Natural killer cell (primary cell): ENCODE measurements around the gene CIROP. TPM values are rescaled to one million over a fixed set of nuclear protein-coding genes. Genes with fewer than 3 reads are reported as not detected.
A peak's percentile ranks its signal among the peaks of the same experiment; 100 is the strongest.

Experiments
- ATAC-seq, 3 donors: fragments of 150-1000 bp in 2 of 3; fragments of 200-7000 bp in 1 of 3; cut with Tn5 transposase; 1 replicate in 1 of 3; 2 replicates in 2 of 3; pipeline ENCODE4 v1.10.0; 2021; ENCODE audit warnings: mild to moderate bottlenecking in 2 of 3, moderate library complexity in 2 of 3
- DNase-seq, 2 donors: peaks; one replicate each; pipeline versions ENCODE4 v3.0.0 to v3.0.0-alpha.2; 2013 to 2021; ENCODE audit warnings: mixed read lengths in 1 of 2
- H3K27ac ChIP-seq: one replicate; pipeline ENCODE4 v1.5.1; 2013; ENCODE audit warnings: mild to moderate bottlenecking, low read length
- H3K27me3 ChIP-seq: one replicate; pipeline ENCODE4 v1.6.1; 2013; ENCODE audit warnings: low read length; ENCODE audit not compliant: control insufficient read depth, insufficient read depth
- H3K36me3 ChIP-seq: one replicate; pipeline ENCODE4 v1.6.1; 2013; ENCODE audit warnings: low read length; ENCODE audit not compliant: control insufficient read depth, insufficient read depth
- H3K4me1 ChIP-seq: one replicate; pipeline ENCODE4 v1.6.1; 2013; ENCODE audit warnings: low read length; ENCODE audit not compliant: control insufficient read depth, insufficient read depth
- H3K4me3 ChIP-seq: one replicate; pipeline ENCODE4 v1.5.1; 2013; ENCODE audit warnings: low read length
- H3K9me3 ChIP-seq: one replicate; pipeline ENCODE4 v1.6.1; 2013; ENCODE audit warnings: low read length; ENCODE audit not compliant: control insufficient read depth, insufficient read depth
- H3K27ac Mint-ChIP-seq, 2 donors: one replicate each; pipeline ENCODE4 v1.8.0; 2022; ENCODE audit warnings: mild to moderate bottlenecking in 2 of 2, mixed read lengths in 2 of 2, moderate library complexity in 1 of 2
- H3K27me3 Mint-ChIP-seq, 2 donors: one replicate each; pipeline ENCODE4 v1.8.0; 2022; ENCODE audit warnings: low read depth in 2 of 2, mixed read lengths in 2 of 2
- H3K36me3 Mint-ChIP-seq: one replicate; pipeline ENCODE4 v1.8.0; 2022; ENCODE audit warnings: mixed read lengths
- H3K4me1 Mint-ChIP-seq, 2 donors: one replicate each; pipeline ENCODE4 v1.8.0; 2022; ENCODE audit warnings: mixed read lengths in 2 of 2
- H3K4me3 Mint-ChIP-seq: one replicate; pipeline ENCODE4 v1.8.0; 2022; ENCODE audit warnings: mild to moderate bottlenecking, moderate library complexity, mixed read lengths
- H3K9me3 Mint-ChIP-seq, 2 donors: one replicate each; pipeline ENCODE4 v1.8.0; 2022; ENCODE audit warnings: mixed read lengths in 2 of 2
- CTCF ChIP-seq: fragments of 200-600 bp; IDR thresholded peaks from one replicate; pipeline ENCODE4 v1.8.0; 2022; ENCODE audit warnings: antibody characterized with exemption
- WGBS: methylation state at CpG from one replicate; pipeline ENCODE4 v1.1.7; 2013; ENCODE audit warnings: missing lambda C conversion rate; ENCODE audit not compliant: insufficient coverage; 5-methylcytosine and 5-hydroxymethylcytosine counted together
- intact Hi-C: fragments of 100-400 bp; cut with micrococcal nuclease; formaldehyde crosslinking; loops from one replicate; pipeline ENCODE4 v1.14.2; 2022
- total RNA-seq, 4 donors: library from RNA; stranded (reverse); fragments of 120-200 nt in 1 of 4; gene quantifications; one replicate each; pipeline versions ENCODE4 v1.2.3 to v1.2.4, GENCODE V29; 2013 to 2022

The CIROP gene
- total RNA-seq, 3 donors from 2014 or later (not counting 1 experiment from before 2014, with no cell fraction given) = not detected

GRCh38 chr14:23113431-23114119 is 8.8 kb upstream of the CIROP start:
- H3K27ac ChIP-seq = no peak overlapping the region
- no peaks in the 10 kb centered on the region for H3K4me1 Mint-ChIP-seq
- ATAC-seq = no peak
- H3K27me3 Mint-ChIP-seq = peaks cover 0 to 10% of the 10 kb centered on the region in 2 donors
- no peak overlapping the region for H3K4me3 ChIP-seq
- no peaks in the 10 kb centered on the region for H3K36me3 ChIP-seq
- H3K4me3 Mint-ChIP-seq = no peak overlapping the region
- no peaks in the 10 kb centered on the region for H3K27me3 ChIP-seq
- intact Hi-C loops = no loop called here
- no peak overlapping the region for H3K27ac Mint-ChIP-seq
- 82% methylated on average over 4 of the region's 10 CpGs for WGBS
- no peak for DNase-seq
- no peaks in the 10 kb centered on the region for H3K36me3 Mint-ChIP-seq
- peaks cover under 1% of the 10 kb centered on the region for H3K4me1 ChIP-seq
- no peak for TF ChIP-seq CTCF
- H3K9me3 ChIP-seq = no peaks in the 10 kb centered on the region
- H3K9me3 Mint-ChIP-seq = no peaks in the 10 kb centered on the region

- Mint-ChIP-seq H3K27ac (no peak overlapping the region), H3K27me3 (peaks cover 0 to 10% of the 10 kb centered on the region in 2 donors), H3K9me3 (no peaks in the 10 kb centered on the region), H3K4me1 (no peaks in the 10 kb centered on the region), H3K4me3 (no peak overlapping the region), H3K36me3 (no peaks in the 10 kb centered on the region)
- Histone ChIP-seq H3K4me3 (no peak overlapping the region), H3K27me3 (no peaks in the 10 kb centered on the region), H3K27ac (no peak overlapping the region), H3K36me3 (no peaks in the 10 kb centered on the region), H3K9me3 (no peaks in the 10 kb centered on the region), H3K4me1 (no peaks in the 10 kb centered on the region)
- WGBS = 23% methylated on average over 10 of the region's 12 CpGs
- no peak for DNase-seq
- TF ChIP-seq CTCF = no peak
- intact Hi-C loops = no loop called here
- ATAC-seq = peak in 2 of 3 donors; percentile 39 to 87
Observed at GRCh38 chr14:23112359-23113178, 7.8 kb upstream of the CIROP start.

GRCh38 chr14:23110579-23111365 is 6.0 kb upstream of the CIROP start:
- no peak overlapping the region for H3K27ac ChIP-seq
- no peak overlapping the region for H3K4me3 Mint-ChIP-seq
- H3K4me1 Mint-ChIP-seq = no peaks in the 10 kb centered on the region
- TF ChIP-seq CTCF = no peak
- H3K9me3 ChIP-seq = no peaks in the 10 kb centered on the region
- H3K36me3 Mint-ChIP-seq = no peaks in the 10 kb centered on the region
- H3K36me3 ChIP-seq = no peaks in the 10 kb centered on the region
- no peaks in the 10 kb centered on the region for H3K4me1 ChIP-seq
- no peak for DNase-seq
- 62% methylated on average over 5 of the region's 5 CpGs for WGBS
- H3K27me3 Mint-ChIP-seq = peaks cover 0 to 10% of the 10 kb centered on the region in 2 donors
- intact Hi-C loops = no loop called here
- no peak overlapping the region for H3K4me3 ChIP-seq
- H3K27ac Mint-ChIP-seq = no peak overlapping the region
- no peak for ATAC-seq
- no peaks in the 10 kb centered on the region for H3K27me3 ChIP-seq
- no peaks in the 10 kb centered on the region for H3K9me3 Mint-ChIP-seq
